Thyroid gland (tissue), 4 donors: ENCODE measurements around the gene SPNS2.

Source experiments
- POLR2A ChIP-seq, 2 donors: fragments of 450-650 bp; IDR thresholded peaks; one replicate each; pipeline ENCODE4 v1.6.1; 2017; ENCODE audit warnings: antibody characterized with exemption in 2 of 2, mild to moderate bottlenecking in 2 of 2, moderate library complexity in 1 of 2
- TF ChIP-seq, protein P1 (sequence below), 6 experiments: fragments of 200-600 bp in 3 of 6; fragments of 450-650 bp in 3 of 6; sonication (generic) in 3 of 6; IDR thresholded peaks; one replicate each; pipeline ENCODE4 v1.5.1; 2016 to 2019; ENCODE audit warnings: antibody characterized with exemption in 6 of 6, mild to moderate bottlenecking in 2 of 6, inconsistent platforms in 1 of 6, moderate library complexity in 1 of 6

DNA sequence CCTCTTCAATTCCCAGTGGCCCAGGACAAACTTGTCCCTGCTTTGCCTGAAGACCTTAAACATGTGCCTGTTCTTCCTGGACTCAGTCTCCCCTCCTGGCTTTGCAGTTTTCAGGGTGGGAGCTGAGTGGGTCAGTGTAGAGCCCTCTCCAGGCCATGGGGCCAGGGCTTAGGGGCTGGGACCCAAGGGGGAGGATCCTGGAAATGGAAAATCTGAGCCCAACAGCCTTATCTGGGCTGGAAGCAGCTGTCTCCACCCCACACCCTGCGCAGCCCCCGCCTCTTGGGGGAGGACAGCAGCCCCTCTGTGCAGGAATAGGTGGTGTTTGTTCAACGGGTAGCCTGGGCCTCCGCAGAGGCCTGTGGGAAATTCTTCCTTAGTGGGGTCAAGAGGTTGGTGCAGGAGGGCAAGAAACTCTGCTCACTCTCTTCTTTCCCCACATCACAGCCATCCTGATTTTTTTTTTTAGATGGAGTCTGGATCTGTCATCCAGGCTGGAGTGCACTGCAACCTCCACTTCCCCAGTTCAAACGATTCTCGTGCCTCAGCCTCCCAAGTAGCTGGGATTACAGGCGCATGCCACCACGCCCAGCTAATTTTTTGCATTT, 78.8 kb downstream of the SPNS2 start:
- TF ChIP-seq, protein P1, sequence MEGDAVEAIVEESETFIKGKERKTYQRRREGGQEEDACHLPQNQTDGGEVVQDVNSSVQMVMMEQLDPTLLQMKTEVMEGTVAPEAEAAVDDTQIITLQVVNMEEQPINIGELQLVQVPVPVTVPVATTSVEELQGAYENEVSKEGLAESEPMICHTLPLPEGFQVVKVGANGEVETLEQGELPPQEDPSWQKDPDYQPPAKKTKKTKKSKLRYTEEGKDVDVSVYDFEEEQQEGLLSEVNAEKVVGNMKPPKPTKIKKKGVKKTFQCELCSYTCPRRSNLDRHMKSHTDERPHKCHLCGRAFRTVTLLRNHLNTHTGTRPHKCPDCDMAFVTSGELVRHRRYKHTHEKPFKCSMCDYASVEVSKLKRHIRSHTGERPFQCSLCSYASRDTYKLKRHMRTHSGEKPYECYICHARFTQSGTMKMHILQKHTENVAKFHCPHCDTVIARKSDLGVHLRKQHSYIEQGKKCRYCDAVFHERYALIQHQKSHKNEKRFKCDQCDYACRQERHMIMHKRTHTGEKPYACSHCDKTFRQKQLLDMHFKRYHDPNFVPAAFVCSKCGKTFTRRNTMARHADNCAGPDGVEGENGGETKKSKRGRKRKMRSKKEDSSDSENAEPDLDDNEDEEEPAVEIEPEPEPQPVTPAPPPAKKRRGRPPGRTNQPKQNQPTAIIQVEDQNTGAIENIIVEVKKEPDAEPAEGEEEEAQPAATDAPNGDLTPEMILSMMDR (IDR thresholded peaks at IDR 0.05) = no peak
- TF ChIP-seq POLR2A (IDR thresholded peaks at IDR 0.05) = no peak
